Pancreas (tissue), 10 donors: Measurements from ENCODE around the gene BAHCC1. TPM values are rescaled to one million over a fixed set of nuclear protein-coding genes. Genes with fewer than 3 reads are reported as not detected.

Source experiments
- ATAC-seq, 4 donors: fragments of 200-7000 bp; cut with Tn5 transposase; one replicate each; pipeline versions ENCODE4 v1.8.0 to v1.9.1; 2020; ENCODE audit warnings: mild to moderate bottlenecking in 4 of 4, moderate library complexity in 4 of 4
- DNase-seq, 6 donors: peaks; one replicate each; pipeline ENCODE4 v3.0.0-alpha.2; 2020
- FAIRE-seq: peaks from 2 replicates; lab custom pipeline; 2012; peaks lifted over from hg19 to GRCh38; lab: Jason Lieb, UNC
- H3K27ac ChIP-seq, 4 donors: fragments of 200-600 bp; sonication (generic); 1 replicate in 3 of 4; 2 replicates in 1 of 4; pipeline versions ENCODE4 v1.5.0 to v1.8.0; 2020
- H3K27me3 ChIP-seq, 4 donors: fragments of 200-600 bp; one replicate each; pipeline ENCODE4 v1.8.0; 2021
- H3K36me3 ChIP-seq, 3 donors: fragments of 200-600 bp; sonication (generic) in 1 of 3; one replicate each; pipeline versions ENCODE4 v1.5.0 to v1.8.0; 2020 to 2021
- H3K4me1 ChIP-seq, 3 donors: fragments of 200-600 bp; one replicate each; pipeline ENCODE4 v1.8.0; 2021
- H3K4me3 ChIP-seq, 4 donors: fragments of 200-600 bp; sonication (generic) in 2 of 4; one replicate each; pipeline versions ENCODE4 v1.5.0 to v1.8.0; 2020 to 2021
- H3K9me3 ChIP-seq, 4 donors: fragments of 200-600 bp; one replicate each; pipeline ENCODE4 v1.8.0; 2021
- WGBS, 2 donors: extraction: QIAGEN DNeasy Blood & Tissue Kit; methylation state at CpG; one replicate each; pipeline ENCODE4 v1.1.7; 2013; 5-methylcytosine and 5-hydroxymethylcytosine counted together
- intact Hi-C, 3 donors: fragments of 100-400 bp; cut with DNase I; formaldehyde crosslinking; loops; one replicate each; pipeline versions ENCODE4 v1.11.1 to v1.14.2; 2022
- polyA plus RNA-seq, 2 donors: library from polyadenylated mRNA; stranded (reverse); fragments of 200-250 nt; gene quantifications; one replicate each; pipeline ENCODE4 v1.2.3, GENCODE V29; 2013
- total RNA-seq, 6 donors: library from RNA; stranded (reverse); fragmentation: NEBNext Ultra II Directional in 4 of 6; extraction: Animal tissue kit (Norgen Biotek cat#: 25700) in 4 of 6; gene quantifications; one replicate each; pipeline versions ENCODE4 v1.2.1 to v1.2.4, GENCODE V29; 2021 to 2023
- TF ChIP-seq, protein P1 (sequence below), 4 donors: fragments of 200-600 bp; sonication (generic) in 3 of 4; IDR thresholded peaks; one replicate each; pipeline versions ENCODE4 v1.5.0 to v1.8.0; 2021; ENCODE audit warnings: antibody characterized with exemption in 4 of 4
- donor health status: healthy with polysubstance abuse.
- donor health status: DM: no; HTN: no; CAD: no; lungs with moderate emphysema.
- donor health status: DM: no; HTN: no; CAD: no.
- donor health status: control.
- donor health status: control.
- donor health status: Bipolar disorder and iron deficiency.
- donor health status: DM: yes; HTN: yes; CAD: no.
- donor health status: DM: no; HTN: no; CAD: no.
- donor health status: DM: no; HTN: no; CAD: no.
- donor health status: DM: yes; HTN: yes; CAD: no.

The BAHCC1 gene
- total and polyA plus RNA-seq, 8 donors = 8.0 to 24.1 (median 10.5) TPM

DNA sequence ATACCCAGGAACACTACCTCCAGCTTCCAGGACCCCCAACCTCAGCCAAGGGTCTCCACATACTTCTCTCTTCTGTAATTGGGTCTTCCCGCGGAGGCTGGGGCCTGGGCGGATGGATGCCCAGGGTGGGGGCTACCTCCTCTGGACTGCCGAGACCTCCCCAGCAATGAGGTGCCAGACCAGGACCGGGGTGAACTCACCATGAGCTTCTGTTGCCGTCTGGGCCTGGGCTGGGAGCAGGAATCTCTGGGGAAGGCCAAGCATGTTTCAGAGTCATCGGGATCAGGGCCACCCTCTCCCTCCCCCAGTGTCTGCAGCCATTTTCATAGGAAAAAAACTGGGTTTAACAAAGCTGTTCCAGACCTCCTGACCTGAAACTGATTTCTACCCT is 10.3 kb upstream of the BAHCC1 start:
- ATAC-seq (no peak), DNase-seq (peak in 2 of 6 donors; percentile 29 to 52), FAIRE-seq (no peak)
- intact Hi-C loops = no loop called here
- Histone ChIP-seq H3K9me3 (no peaks in the 10 kb centered on the region), H3K4me3 (no peak overlapping the region), H3K4me1 (peaks cover 4 to 13% (median 7%) of the 10 kb centered on the region in 3 donors), H3K36me3 (no peaks in the 10 kb centered on the region), H3K27ac (no peak overlapping the region), H3K27me3 (no peaks in the 10 kb centered on the region)
- WGBS, 2 donors = 93 to 99% methylated on average over 7 of the region's 7 CpGs
- TF ChIP-seq, protein P1, sequence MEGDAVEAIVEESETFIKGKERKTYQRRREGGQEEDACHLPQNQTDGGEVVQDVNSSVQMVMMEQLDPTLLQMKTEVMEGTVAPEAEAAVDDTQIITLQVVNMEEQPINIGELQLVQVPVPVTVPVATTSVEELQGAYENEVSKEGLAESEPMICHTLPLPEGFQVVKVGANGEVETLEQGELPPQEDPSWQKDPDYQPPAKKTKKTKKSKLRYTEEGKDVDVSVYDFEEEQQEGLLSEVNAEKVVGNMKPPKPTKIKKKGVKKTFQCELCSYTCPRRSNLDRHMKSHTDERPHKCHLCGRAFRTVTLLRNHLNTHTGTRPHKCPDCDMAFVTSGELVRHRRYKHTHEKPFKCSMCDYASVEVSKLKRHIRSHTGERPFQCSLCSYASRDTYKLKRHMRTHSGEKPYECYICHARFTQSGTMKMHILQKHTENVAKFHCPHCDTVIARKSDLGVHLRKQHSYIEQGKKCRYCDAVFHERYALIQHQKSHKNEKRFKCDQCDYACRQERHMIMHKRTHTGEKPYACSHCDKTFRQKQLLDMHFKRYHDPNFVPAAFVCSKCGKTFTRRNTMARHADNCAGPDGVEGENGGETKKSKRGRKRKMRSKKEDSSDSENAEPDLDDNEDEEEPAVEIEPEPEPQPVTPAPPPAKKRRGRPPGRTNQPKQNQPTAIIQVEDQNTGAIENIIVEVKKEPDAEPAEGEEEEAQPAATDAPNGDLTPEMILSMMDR (IDR thresholded peaks at IDR 0.05) = no peak

DNA sequence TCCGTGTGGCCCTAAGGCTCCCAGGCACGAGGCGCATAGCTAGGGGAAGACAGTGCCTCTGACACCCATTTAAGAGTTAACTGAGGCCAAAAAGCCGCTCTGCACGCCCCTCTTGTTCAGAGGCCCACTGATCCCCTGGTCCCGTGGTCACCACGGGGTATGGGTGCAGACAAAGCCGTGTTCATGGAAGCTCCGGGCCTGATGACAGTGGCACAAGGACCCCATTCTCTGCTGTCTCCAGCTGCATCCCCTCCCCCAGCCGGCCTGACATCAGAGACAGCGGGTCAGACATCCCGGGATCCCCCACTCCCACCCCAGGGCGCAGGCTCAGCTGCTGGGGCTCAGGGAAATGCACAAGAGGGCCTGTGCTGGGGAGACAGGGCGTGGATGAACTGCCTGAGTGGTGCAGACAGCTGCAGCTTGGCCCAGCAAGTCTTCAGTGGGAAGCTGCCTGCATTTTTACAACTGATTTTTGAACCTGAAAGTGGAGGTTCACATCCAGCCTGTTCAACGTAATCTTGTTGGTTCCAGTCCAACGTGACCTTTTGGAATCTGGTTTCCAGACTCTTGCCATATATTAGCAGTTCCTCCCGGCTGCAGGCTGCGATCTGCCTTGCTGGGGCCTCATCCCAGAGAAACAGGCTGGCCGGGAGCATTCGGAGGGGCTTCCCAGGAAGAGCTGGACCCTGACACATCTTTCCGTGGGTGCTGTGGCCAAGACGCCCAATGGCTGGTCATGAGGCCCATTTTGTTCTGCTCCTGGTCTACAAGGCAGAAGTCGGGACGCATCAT is 9.7 kb upstream of the BAHCC1 start:
- peaks cover 4 to 13% (median 7%) of the 10 kb centered on the region in 3 donors for H3K4me1 ChIP-seq
- peak overlapping the region in 2 of 4 donors; percentile 78 to 85 for H3K27ac ChIP-seq
- WGBS, 2 donors = 81 to 84% methylated on average over 24 of the region's 24 CpGs
- no peak overlapping the region for H3K4me3 ChIP-seq
- H3K9me3 ChIP-seq = no peaks in the 10 kb centered on the region
- no peaks in the 10 kb centered on the region for H3K36me3 ChIP-seq
- TF ChIP-seq, protein P1 (IDR thresholded peaks at IDR 0.05) = no peak
- intact Hi-C loops = no loop called here
- no peaks in the 10 kb centered on the region for H3K27me3 ChIP-seq
- DNase-seq (peak in 3 of 6 donors; percentile 45 to 72 (median 59)), FAIRE-seq (no peak), ATAC-seq (no peak)

DNA sequence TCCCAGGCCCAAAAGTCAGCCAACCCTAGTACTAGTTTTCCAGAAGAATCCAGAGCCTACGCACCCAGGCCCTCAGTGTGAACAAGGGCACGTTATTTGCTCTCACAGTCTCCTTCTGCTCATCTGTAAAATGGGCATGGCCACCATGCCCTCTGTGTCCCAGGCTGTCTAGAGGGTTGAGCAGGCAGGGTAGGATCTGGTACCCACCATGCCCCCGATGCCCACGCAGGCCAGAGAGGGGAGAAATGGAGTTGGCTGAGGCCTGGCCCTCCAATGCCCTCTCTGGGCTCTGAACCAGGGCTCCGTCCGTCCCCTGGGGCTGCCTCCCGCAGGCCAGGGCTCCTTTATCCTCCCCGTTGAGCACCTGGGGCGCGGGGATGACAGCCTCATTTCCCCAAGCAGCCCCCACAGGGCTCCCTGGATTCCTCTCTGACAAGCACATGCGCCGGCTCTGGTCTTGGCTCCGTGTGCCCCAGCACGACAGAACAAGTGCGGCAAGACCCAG is 9.1 kb upstream of the BAHCC1 start:
- H3K27me3 ChIP-seq = no peaks in the 10 kb centered on the region
- peak overlapping the region; percentile 78 to 95 (median 88) for H3K27ac ChIP-seq
- TF ChIP-seq, protein P1 (IDR thresholded peaks at IDR 0.05) = no peak
- H3K4me3 ChIP-seq = peak overlapping the region; percentile 46 to 80 (median 58)
- H3K36me3 ChIP-seq = no peaks in the 10 kb centered on the region
- DNase-seq = no peak
- ATAC-seq = peak in 1 of 4 donors; percentile 31
- intact Hi-C loops = no loop called here
- no peaks in the 10 kb centered on the region for H3K9me3 ChIP-seq
- no peak for FAIRE-seq
- WGBS, 2 donors = 45 to 52% methylated on average over 14 to 15 of the region's 15 CpGs
- H3K4me1 ChIP-seq = peaks cover 4 to 13% (median 8%) of the 10 kb centered on the region in 3 donors

DNA sequence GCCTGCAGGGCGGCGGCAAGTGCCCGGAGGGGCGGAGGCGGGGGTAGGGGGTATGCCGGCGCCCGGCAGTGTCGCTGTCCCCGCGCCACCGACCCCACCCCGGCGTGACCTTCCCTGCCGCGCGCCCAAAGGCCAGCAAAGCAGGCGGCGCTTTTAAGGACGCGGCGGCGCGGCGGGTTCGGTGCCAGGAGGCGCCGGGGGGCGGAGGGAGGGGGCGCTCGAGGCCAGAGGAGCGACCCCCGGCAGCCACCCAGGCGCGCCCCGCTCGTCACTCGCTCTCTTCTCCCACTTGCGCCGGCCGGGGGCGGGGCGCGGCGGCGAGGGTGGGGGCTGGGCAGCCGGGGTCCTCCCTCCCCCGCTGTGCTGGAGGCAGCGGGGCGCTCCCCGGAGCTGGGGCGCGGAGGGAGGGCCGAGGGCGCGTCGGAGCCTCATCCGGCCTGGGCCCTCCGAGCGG is 8.6 kb upstream of the BAHCC1 start:
- no peaks in the 10 kb centered on the region for H3K27me3 ChIP-seq
- peak overlapping the region; percentile 78 to 95 (median 88) for H3K27ac ChIP-seq
- intact Hi-C loops = no loop called here
- peak; percentile 41 to 62 (median 52) for ATAC-seq
- H3K4me3 ChIP-seq = peak overlapping the region; percentile 46 to 80 (median 58)
- no peaks in the 10 kb centered on the region for H3K9me3 ChIP-seq
- peaks cover 8 to 16% (median 13%) of the 10 kb centered on the region in 3 donors for H3K4me1 ChIP-seq
- no peak for FAIRE-seq
- 1% methylated on average over 29 to 60 of the region's 60 CpGs for WGBS, 2 donors
- DNase-seq = peak in 4 of 6 donors; percentile 57 to 89 (median 80)
- no peaks in the 10 kb centered on the region for H3K36me3 ChIP-seq
- TF ChIP-seq, protein P1 (IDR thresholded peaks at IDR 0.05) = no peak
